PFSK-1 (cell line): ENCODE measurements around the gene EMILIN1. TPM values are rescaled to one million over a fixed set of nuclear protein-coding genes. Genes with fewer than 3 reads are reported as not detected.

ENCODE experiments used
- FOXP2 ChIP-seq: optimal IDR thresholded peaks from 2 replicates; pipeline ENCODE3; 2011; ENCODE audit warnings: borderline replicate concordance, control low read depth, inconsistent platforms; ENCODE audit not compliant: insufficient read depth; ENCODE audit errors: extremely low read length, extremely low read depth
- POLR2AphosphoS5 ChIP-seq: IDR thresholded peaks from 2 replicates; pipeline ENCODE4 v1.6.1; 2012; ENCODE audit warnings: low read depth, mild to moderate bottlenecking, control low read depth, low read length, moderate library complexity
- REST ChIP-seq, 2 experiments: IDR thresholded peaks; 2 replicates each; pipeline versions ENCODE4 v1.6.1 to v1.8.0; 2011 to 2012; ENCODE audit warnings: low read depth in 2 of 2, low read length in 2 of 2, control low read depth in 1 of 2, inconsistent platforms in 1 of 2, mild to moderate bottlenecking in 1 of 2, moderate library complexity in 1 of 2; ENCODE audit not compliant: insufficient read depth in 1 of 2
- SIN3A ChIP-seq: IDR thresholded peaks from 2 replicates; pipeline ENCODE4 v1.6.1; 2012; ENCODE audit warnings: mild to moderate bottlenecking, low read length, moderate library complexity, borderline replicate concordance; ENCODE audit not compliant: insufficient read depth
- TAF1 ChIP-seq: IDR thresholded peaks from 2 replicates; pipeline ENCODE4 v1.6.1; 2012; ENCODE audit warnings: low read length, control low read depth, borderline replicate concordance; ENCODE audit not compliant: insufficient read depth
- polyA plus RNA-seq: library from polyadenylated mRNA; unstranded; fragments of >200 nt; gene quantifications from one replicate; pipeline ENCODE4 v1.2.1, GENCODE V29; 2012; ENCODE audit warnings: low read depth, missing spikeins; ENCODE audit not compliant: insufficient read length

EMILIN1 gene
- 129 TPM for polyA plus RNA-seq

GRCh38 chr2:27078267-27079194 is at the start of gene EMILIN1:
EMILIN1 (plus strand) TSS chr2:27078615; CDS start chr2:27079066, 451 bp downstream.
- peak; percentile 70; the same call in 1 of the 2 replicates for TF ChIP-seq TAF1
- 0 out of 4 replicates have a peak, but pooled peaks of 1 of the 2 experiments have one; percentile 27 for TF ChIP-seq REST (IDR thresholded peaks at IDR 0.05; ENCODE audit: insufficient read depth in 1 of 2, low read depth in 2 of 2, low read length in 2 of 2)
- no peak for TF ChIP-seq SIN3A
- TF ChIP-seq POLR2AphosphoS5 = peak; percentile 85

- TF ChIP-seq POLR2AphosphoS5 = no peak
- no peak for TF ChIP-seq TAF1
- TF ChIP-seq REST (IDR thresholded peaks at IDR 0.05; ENCODE audit: insufficient read depth in 1 of 2, low read depth in 2 of 2, low read length in 2 of 2) = no peak
- TF ChIP-seq FOXP2 = no peak
- TF ChIP-seq SIN3A = no peak
Measured at GRCh38 chr2:27029051-27029450, 49.4 kb upstream of the EMILIN1 start.

DNA sequence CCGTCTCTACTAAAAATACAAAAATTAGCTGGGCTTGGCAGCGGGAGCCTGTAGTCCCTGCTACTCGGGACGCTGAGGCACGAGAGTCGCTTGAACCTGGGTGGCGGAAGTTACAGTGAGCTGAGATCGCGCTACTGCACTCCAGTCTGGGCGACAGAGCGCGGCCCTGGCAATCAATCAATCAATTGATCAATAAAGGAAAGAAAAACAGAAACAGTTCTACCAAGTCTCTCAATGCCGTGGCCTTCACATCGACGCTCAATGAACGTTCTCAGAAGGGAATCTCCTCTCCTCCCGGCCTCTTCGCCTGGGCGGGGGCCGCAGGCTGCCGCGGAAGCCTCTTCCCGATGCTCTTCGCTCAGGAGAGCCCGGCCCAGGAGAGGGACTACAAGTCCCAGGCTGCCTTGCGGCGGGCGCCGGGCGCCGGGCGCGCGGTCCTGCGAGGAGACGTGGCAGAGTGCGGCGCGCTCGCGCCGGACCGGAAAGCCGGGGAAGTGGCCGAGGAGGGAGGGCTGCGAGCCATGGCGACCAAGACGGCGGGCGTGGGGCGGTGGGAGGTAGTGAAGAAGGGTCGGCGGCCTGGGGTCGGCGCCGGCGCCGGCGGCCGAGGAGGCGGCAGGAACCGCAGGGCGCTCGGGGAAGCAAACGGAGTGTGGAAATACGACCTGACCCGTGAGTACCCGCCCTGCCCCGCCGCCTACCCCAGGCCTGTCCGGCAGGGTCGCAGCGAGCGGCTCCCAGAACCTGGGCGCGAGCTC is 45.7 kb upstream of the EMILIN1 start, which contains the start of gene TMEM214:
Gene TMEM214 (plus strand): TSS at position 471 of the 758 bp plus-strand sequence. CDS start 51 bp downstream, at position 522.
- peak; percentile 82 for TF ChIP-seq FOXP2
- TF ChIP-seq POLR2AphosphoS5 = peak; percentile 87
- no peak for TF ChIP-seq REST (IDR thresholded peaks at IDR 0.05; ENCODE audit: insufficient read depth in 1 of 2, low read depth in 2 of 2, low read length in 2 of 2)
- TF ChIP-seq SIN3A = peak; percentile 29; the same call in 1 of the 2 replicates
- TF ChIP-seq TAF1 = peak; percentile 61; the same call in 1 of the 2 replicates

- TF ChIP-seq TAF1 (no peak), SIN3A (no peak)
Measured at GRCh38 chr2:27033253-27033852, 45.1 kb upstream of the EMILIN1 start.

- TF ChIP-seq FOXP2 (no peak), REST (IDR thresholded peaks at IDR 0.05; ENCODE audit: insufficient read depth in 1 of 2, low read depth in 2 of 2, low read length in 2 of 2) (no peak), TAF1 (no peak), SIN3A (no peak), POLR2AphosphoS5 (no peak)
Measured at GRCh38 chr2:27038012-27038411, 40.4 kb upstream of the EMILIN1 start.
